ENCODE results near the gene CACNA1I.

The CACNA1I gene

GRCh38 chr22:39528681-39529486 is 41.7 kb upstream of the CACNA1I start:
- TF ChIP-seq ELF4 (IDR thresholded peaks at IDR 0.05): peak; percentile 40; the same call in 1 of the 2 replicates
- TF ChIP-seq FOXK2 (IDR thresholded peaks at IDR 0.05): no peak
- TF ChIP-seq SUZ12 (IDR thresholded peaks at IDR 0.05): no peak
- TF ChIP-seq HDGF (IDR thresholded peaks at IDR 0.05; ENCODE audit: borderline replicate concordance): 0 out of 2 replicates have a peak, but pooled peaks have one; percentile 9
- TF ChIP-seq TARDBP (IDR thresholded peaks at IDR 0.05): peak; percentile 63; the same call in 1 of the 2 replicates
- TF ChIP-seq FOXM1 (IDR thresholded peaks at IDR 0.05; ENCODE audit: borderline replicate concordance): peak; percentile 87; the same call in 1 of the 2 replicates
- no peak for TF ChIP-seq FOXA1 (IDR thresholded peaks at IDR 0.05)
- peak; percentile 87 for TF ChIP-seq ARNT (IDR thresholded peaks at IDR 0.05)
- TF ChIP-seq CTBP1 (IDR thresholded peaks at IDR 0.05; ENCODE audit: borderline replicate concordance): peak; percentile 83
- DNase-seq (ENCODE audit: extremely low spot score): peak; percentile 83
- ChIA-PET CTCF (interaction anchor here (0.6 to 5.2 kb wide), 18 partner anchors 9 to 515 kb away, joined by 3 to 45 read pairs (median 4); partner anchors contain the start of genes ATF4 and MIEF1), POLR2A (interaction anchor here (0.8 to 10.2 kb wide), 13 partner anchors 9 to 515 kb away, joined by 3 to 100 read pairs (median 7); partner anchors contain the start of genes ATF4, MIEF1 and RPL3)

GRCh38 chr22:39529487-39529851 is 41.1 kb upstream of the CACNA1I start:
- 0 out of 2 replicates have a peak, but pooled peaks have one; percentile 10 for TF ChIP-seq HDGF (IDR thresholded peaks at IDR 0.05; ENCODE audit: borderline replicate concordance)
- TF ChIP-seq, protein P1, sequence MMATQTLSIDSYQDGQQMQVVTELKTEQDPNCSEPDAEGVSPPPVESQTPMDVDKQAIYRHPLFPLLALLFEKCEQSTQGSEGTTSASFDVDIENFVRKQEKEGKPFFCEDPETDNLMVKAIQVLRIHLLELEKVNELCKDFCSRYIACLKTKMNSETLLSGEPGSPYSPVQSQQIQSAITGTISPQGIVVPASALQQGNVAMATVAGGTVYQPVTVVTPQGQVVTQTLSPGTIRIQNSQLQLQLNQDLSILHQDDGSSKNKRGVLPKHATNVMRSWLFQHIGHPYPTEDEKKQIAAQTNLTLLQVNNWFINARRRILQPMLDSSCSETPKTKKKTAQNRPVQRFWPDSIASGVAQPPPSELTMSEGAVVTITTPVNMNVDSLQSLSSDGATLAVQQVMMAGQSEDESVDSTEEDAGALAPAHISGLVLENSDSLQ (IDR thresholded peaks at IDR 0.05): no peak
- POLR2A ChIA-PET: interaction anchor here (0.8 to 10.2 kb wide), 14 partner anchors 9 to 515 kb away, joined by 3 to 100 read pairs (median 6); partner anchors contain the start of genes ATF4, MIEF1 and RPL3
- CTCF ChIA-PET: interaction anchor here (0.7 to 5.2 kb wide), 12 partner anchors 9 to 506 kb away, joined by 3 to 45 read pairs (median 6); partner anchors contain the start of genes ATF4 and MIEF1
- no peak for DNase-seq (ENCODE audit: extremely low spot score)

DNA sequence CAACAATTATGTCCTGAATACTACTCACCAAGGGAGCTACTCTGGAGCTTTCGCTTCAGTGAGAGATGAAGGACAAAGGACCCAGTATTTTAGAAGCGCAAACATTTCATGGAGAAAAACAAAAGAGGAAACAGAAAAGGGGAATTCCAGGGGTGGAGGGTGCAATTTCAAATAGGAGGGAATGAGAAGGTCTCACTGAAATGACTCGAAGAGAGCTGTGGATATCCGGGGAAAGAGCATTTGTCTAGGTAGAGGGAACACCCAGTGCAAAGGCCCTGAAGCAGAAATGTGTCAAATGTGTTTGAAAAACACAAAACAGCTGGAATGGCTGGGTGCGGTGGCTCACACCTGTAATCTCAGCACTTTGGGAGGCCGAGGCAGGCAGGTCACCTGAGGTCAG is 40.4 kb upstream of the CACNA1I start:
- no peak for TF ChIP-seq SUZ12 (IDR thresholded peaks at IDR 0.05)
- TF ChIP-seq HDGF (IDR thresholded peaks at IDR 0.05; ENCODE audit: borderline replicate concordance): no peak
- no peak for TF ChIP-seq FOXA1 (IDR thresholded peaks at IDR 0.05)
- no peak for TF ChIP-seq LEF1 (IDR thresholded peaks at IDR 0.05; ENCODE audit: borderline replicate concordance)
- TF ChIP-seq ELF4 (IDR thresholded peaks at IDR 0.05): no peak
- no peak for TF ChIP-seq FOXK2 (IDR thresholded peaks at IDR 0.05)
- DNase-seq (ENCODE audit: extremely low spot score): no peak
- POLR2A ChIA-PET: interaction anchor here (0.8 to 10.2 kb wide), 7 partner anchors 10 to 514 kb away, joined by 3 to 100 read pairs (median 7); partner anchors contain the start of genes ATF4 and MIEF1
- CTCF ChIA-PET: interaction anchor here (1.1 to 5.2 kb wide), 3 partner anchors 34 to 214 kb away, joined by 4 to 33 read pairs (median 7); no protein-coding TSS in a partner anchor

GRCh38 chr22:39530692-39531331 is 39.7 kb upstream of the CACNA1I start:
- DNase-seq (ENCODE audit: extremely low spot score): peak; percentile 46
- CTCF ChIA-PET: interaction anchor here (0.6 to 5.2 kb wide), 6 partner anchors 35 to 663 kb away, joined by 3 to 33 read pairs (median 4); no protein-coding TSS in a partner anchor
- POLR2A ChIA-PET: interaction anchor here (0.8 to 10.2 kb wide), 11 partner anchors 7 to 513 kb away, joined by 3 to 100 read pairs (median 8); partner anchors contain the start of genes ATF4 and MIEF1
- TF ChIP-seq HDGF (IDR thresholded peaks at IDR 0.05; ENCODE audit: borderline replicate concordance) (0 out of 2 replicates have a peak, but pooled peaks have one; percentile 70), NFRKB (IDR thresholded peaks at IDR 0.05) (no peak)

DNA sequence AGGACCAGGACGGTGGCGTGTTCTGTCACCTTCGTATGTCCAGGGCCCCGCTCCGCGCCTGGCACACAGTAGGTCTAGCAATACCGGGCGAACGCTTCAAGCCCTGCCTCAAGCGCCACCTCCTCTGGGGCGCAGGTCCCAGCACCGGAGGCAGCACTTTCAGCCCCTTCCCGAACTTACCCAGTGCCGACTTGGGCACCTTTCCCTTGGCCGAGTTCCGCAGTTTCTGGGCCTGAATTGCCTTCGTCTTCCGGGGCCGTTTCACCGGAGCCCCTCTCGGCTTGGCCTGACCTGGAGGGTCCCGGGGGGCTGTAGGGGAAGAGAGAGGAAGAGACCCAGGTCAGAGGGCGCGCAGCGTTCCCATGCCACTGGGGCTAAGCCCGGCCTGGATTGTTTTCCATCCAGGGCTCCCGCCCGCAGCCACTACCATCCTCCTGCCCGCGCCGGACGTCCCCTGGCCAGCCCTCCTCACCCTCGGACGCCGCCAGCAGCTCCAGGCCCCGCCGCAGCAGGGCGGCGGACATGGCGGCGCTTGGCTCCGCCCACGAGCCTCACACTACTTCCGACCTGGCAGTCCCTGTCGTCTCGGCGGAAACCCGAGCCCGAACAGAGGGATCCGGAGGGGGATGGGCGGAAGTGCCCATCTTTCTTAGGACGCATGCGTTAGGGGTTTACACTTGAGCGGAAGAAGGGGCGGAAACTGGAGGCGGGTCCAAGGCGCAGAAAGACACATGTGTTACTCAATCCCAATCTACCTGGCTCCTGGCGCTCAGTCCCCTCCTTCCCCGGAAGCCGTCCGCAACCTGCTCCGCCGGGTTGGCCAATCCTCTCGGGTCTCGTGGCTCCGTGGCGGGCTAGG is 38.1 kb upstream of the CACNA1I start, which contains the start of gene RPS19BP1:
Gene RPS19BP1 (minus strand): TSS at position 534 of the 859 bp plus-strand sequence. CDS start 10 bp downstream, at position 524.
- CTCF ChIA-PET: no interaction called here
- POLR2A ChIA-PET: interaction anchor here (1.0 to 10.2 kb wide), 8 partner anchors 9 to 512 kb away, joined by 3 to 100 read pairs (median 6); partner anchors contain the start of genes ATF4, MIEF1, RPL3 and SYNGR1
- TF ChIP-seq L3MBTL2 (conservative IDR thresholded peaks at IDR 0.05): no peak; the same call in 1 of the 2 replicates
- peak; percentile 84 for TF ChIP-seq ELF4 (IDR thresholded peaks at IDR 0.05)
- TF ChIP-seq, protein P1 (IDR thresholded peaks at IDR 0.05): peak; percentile 99
- DNase-seq (ENCODE audit: extremely low spot score): peak; percentile 96

DNA sequence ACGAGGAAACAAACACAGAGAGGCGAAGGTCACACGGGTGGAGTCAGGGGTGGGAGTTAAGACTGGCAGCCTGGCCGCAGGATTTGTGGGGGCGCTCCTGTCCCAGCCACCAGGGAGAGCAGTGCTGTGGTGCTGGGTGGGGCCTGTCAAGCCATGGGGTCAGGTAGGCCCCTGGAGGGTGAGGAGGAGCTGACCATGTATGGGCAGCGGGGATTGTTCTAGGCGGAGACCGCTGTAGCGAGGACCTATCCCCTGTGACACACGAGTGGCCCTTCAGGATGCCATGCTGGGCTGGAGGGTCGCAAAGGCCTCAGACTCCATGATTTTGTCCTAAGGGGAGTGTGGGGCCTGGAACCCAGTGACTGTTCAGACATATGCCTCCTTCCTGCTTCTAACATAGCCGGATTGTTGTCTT is 36.5 kb upstream of the CACNA1I start:
- no peak for TF ChIP-seq HDGF (IDR thresholded peaks at IDR 0.05; ENCODE audit: borderline replicate concordance)
- POLR2A ChIA-PET: interaction anchor here (0.8 to 2.0 kb wide), 7 partner anchors 14 to 510 kb away, joined by 3 to 7 read pairs (median 4); partner anchors contain the start of gene ATF4
- DNase-seq (ENCODE audit: extremely low spot score): no peak
- CTCF ChIA-PET: interaction anchor here (0.7 to 1.7 kb wide), 7 partner anchors 38 to 510 kb away, joined by 3 to 11 read pairs (median 4); no protein-coding TSS in a partner anchor
